Small intestine (tissue), 7 donors: Measurements from ENCODE around the gene GPC3. TPM values are rescaled to one million over a fixed set of nuclear protein-coding genes. Genes with fewer than 3 reads are reported as not detected.

Source experiments
- DNase-seq, 2 donors: peaks; one replicate each; pipeline versions ENCODE4 v3.0.0 to v3.0.0-alpha.2; 2013
- FAIRE-seq: peaks from 2 replicates; lab custom pipeline; 2012; peaks lifted over from hg19 to GRCh38; lab: Jason Lieb, UNC
- H3K27ac ChIP-seq, 3 donors: one replicate each; pipeline ENCODE4 v1.5.1; 2013; ENCODE audit warnings: low read length in 2 of 3, mild to moderate bottlenecking in 2 of 3, control low read depth in 1 of 3, inconsistent platforms in 1 of 3, low read depth in 1 of 3, moderate library complexity in 1 of 3
- H3K27me3 ChIP-seq, 3 donors: one replicate each; pipeline ENCODE4 v1.6.1; 2013; ENCODE audit warnings: low read length in 3 of 3, inconsistent platforms in 1 of 3; ENCODE audit not compliant: control insufficient read depth in 3 of 3, insufficient read depth in 3 of 3
- H3K36me3 ChIP-seq, 3 donors: one replicate each; pipeline ENCODE4 v1.6.1; 2013; ENCODE audit warnings: low read length in 3 of 3, inconsistent platforms in 1 of 3, low read depth in 1 of 3, mild to moderate bottlenecking in 1 of 3, moderate library complexity in 1 of 3; ENCODE audit not compliant: control insufficient read depth in 3 of 3, insufficient read depth in 2 of 3
- H3K4me1 ChIP-seq, 3 donors: one replicate each; pipeline ENCODE4 v1.6.1; 2013; ENCODE audit warnings: low read length in 2 of 3, inconsistent platforms in 1 of 3, low read depth in 1 of 3, mild to moderate bottlenecking in 1 of 3, moderate library complexity in 1 of 3; ENCODE audit not compliant: control insufficient read depth in 3 of 3, insufficient read depth in 2 of 3
- H3K4me3 ChIP-seq, 3 donors: one replicate each; pipeline ENCODE4 v1.5.1; 2013; ENCODE audit warnings: low read length in 3 of 3, control low read depth in 1 of 3, inconsistent platforms in 1 of 3, low read depth in 1 of 3, mild to moderate bottlenecking in 1 of 3, moderate library complexity in 1 of 3
- H3K9me3 ChIP-seq, 2 donors: one replicate each; pipeline ENCODE4 v1.6.1; 2013; ENCODE audit warnings: low read depth in 1 of 2, low read length in 1 of 2; ENCODE audit not compliant: control insufficient read depth in 2 of 2, insufficient read depth in 1 of 2
- WGBS, 3 donors: extraction: QIAGEN DNeasy Blood & Tissue Kit; methylation state at CpG; one replicate each; pipeline ENCODE4 v1.1.7; 2013; 5-methylcytosine and 5-hydroxymethylcytosine counted together
- polyA plus RNA-seq, 4 donors: library from polyadenylated mRNA; stranded (reverse) in 3 of 4; unstranded in 1 of 4; fragments of 200-250 nt in 3 of 4; fragments of 120-200 nt in 1 of 4; gene quantifications; one replicate each; pipeline versions ENCODE4 v1.2.1 to v1.2.3, GENCODE V29; 2013
- donor health status: healthy with polysubstance abuse.
- donor health status: control.
- donor health status: control.
- donor health status: Bipolar disorder and iron deficiency.
- donor health status: healthy.

Gene GPC3
- polyA plus RNA-seq, 4 donors, result 14.3 to 186 TPM; not detected in 2

- Histone ChIP-seq H3K27ac (no peak overlapping the region), H3K27me3 (no peaks in the 10 kb centered on the region), H3K36me3 (no peaks in the 10 kb centered on the region), H3K9me3 (no peaks in the 10 kb centered on the region), H3K4me3 (no peak overlapping the region), H3K4me1 (no peaks in the 10 kb centered on the region)
- no peak for FAIRE-seq
- DNase-seq, result no peak
- WGBS, 3 donors, result 76 to 89% (median 83%) methylated on average over 6 of the region's 6 CpGs
These were observed 137.9 kb downstream of the GPC3 start for GRCh38 chrX:133847340-133847994.

GRCh38 chrX:133846311-133846710 lies 139.1 kb downstream of the GPC3 start:
- FAIRE-seq, result no peak
- no peak for DNase-seq
- 49 to 55% (median 51%) methylated on average over 2 of the region's 2 CpGs for WGBS, 3 donors

GRCh38 chrX:133840415-133840814 lies 145.0 kb downstream of the GPC3 start:
- Histone ChIP-seq H3K4me3 (no peak overlapping the region), H3K27ac (no peak overlapping the region), H3K27me3 (no peaks in the 10 kb centered on the region), H3K36me3 (no peaks in the 10 kb centered on the region), H3K9me3 (no peaks in the 10 kb centered on the region), H3K4me1 (peaks cover 0 to 5% (median 0%) of the 10 kb centered on the region in 3 donors)
- FAIRE-seq (peak; percentile 10), DNase-seq (no peak)
- 92 to 97% (median 96%) methylated on average over 2 of the region's 2 CpGs for WGBS, 3 donors

More at GRCh38 chrX:133846311-133846710, 139.1 kb downstream of the GPC3 start:
- Histone ChIP-seq H3K9me3 (no peaks in the 10 kb centered on the region), H3K36me3 (no peaks in the 10 kb centered on the region), H3K27me3 (no peaks in the 10 kb centered on the region), H3K27ac (no peak overlapping the region), H3K4me3 (no peak overlapping the region), H3K4me1 (no peaks in the 10 kb centered on the region)

- DNase-seq (peak; percentile 16 to 52), FAIRE-seq (no peak)
- no peaks in the 10 kb centered on the region for H3K27me3 ChIP-seq
- no peaks in the 10 kb centered on the region for H3K9me3 ChIP-seq
- no peak overlapping the region for H3K27ac ChIP-seq
- no peak overlapping the region for H3K4me3 ChIP-seq
- WGBS, 3 donors, result 39 to 54% (median 39%) methylated on average over 5 of the region's 5 CpGs
- H3K36me3 ChIP-seq, result no peaks in the 10 kb centered on the region
- H3K4me1 ChIP-seq, result peaks cover 0 to 5% (median 0%) of the 10 kb centered on the region in 3 donors
These were observed 146.4 kb downstream of the GPC3 start for GRCh38 chrX:133838761-133839676.

- no peaks in the 10 kb centered on the region for H3K9me3 ChIP-seq
- no peaks in the 10 kb centered on the region for H3K27me3 ChIP-seq
- DNase-seq (no peak), FAIRE-seq (no peak)
- no peaks in the 10 kb centered on the region for H3K36me3 ChIP-seq
- no peak overlapping the region for H3K27ac ChIP-seq
- peaks cover 0 to 5% (median 0%) of the 10 kb centered on the region in 3 donors for H3K4me1 ChIP-seq
- WGBS, 3 donors, result 41 to 62% (median 62%) methylated on average over 2 of the region's 2 CpGs
- no peak overlapping the region for H3K4me3 ChIP-seq
These were observed 148.3 kb downstream of the GPC3 start for GRCh38 chrX:133837091-133837490.

- no peaks in the 10 kb centered on the region for H3K36me3 ChIP-seq
- FAIRE-seq (no peak), DNase-seq (no peak)
- no peaks in the 10 kb centered on the region for H3K9me3 ChIP-seq
- no peak overlapping the region for H3K4me3 ChIP-seq
- peaks cover 0 to 5% (median 0%) of the 10 kb centered on the region in 3 donors for H3K4me1 ChIP-seq
- 75 to 80% (median 79%) methylated on average over 3 of the region's 3 CpGs for WGBS, 3 donors
- H3K27me3 ChIP-seq, result no peaks in the 10 kb centered on the region
- no peak overlapping the region for H3K27ac ChIP-seq
These were observed 148.8 kb downstream of the GPC3 start for GRCh38 chrX:133836561-133836960.

- no peaks in the 10 kb centered on the region for H3K36me3 ChIP-seq
- WGBS, 3 donors, result 42 to 76% (median 68%) methylated on average over 1 of the region's 1 CpG
These were observed 150.6 kb downstream of the GPC3 start for GRCh38 chrX:133834771-133835170.

GRCh38 chrX:133819546-133819945 lies 165.8 kb downstream of the GPC3 start:
- H3K4me1 ChIP-seq, result no peaks in the 10 kb centered on the region
- no peaks in the 10 kb centered on the region for H3K36me3 ChIP-seq
- H3K9me3 ChIP-seq, result no peaks in the 10 kb centered on the region
- no peak overlapping the region for H3K27ac ChIP-seq
- peak in 1 of 2 donors; percentile 34 for DNase-seq
- no peak overlapping the region for H3K4me3 ChIP-seq
- FAIRE-seq, result no peak
- H3K27me3 ChIP-seq, result no peaks in the 10 kb centered on the region

More at GRCh38 chrX:133834771-133835170, 150.6 kb downstream of the GPC3 start:
- Histone ChIP-seq H3K9me3 (no peaks in the 10 kb centered on the region), H3K27ac (no peak overlapping the region), H3K4me1 (peaks cover 0 to 5% (median 0%) of the 10 kb centered on the region in 3 donors), H3K4me3 (no peak overlapping the region), H3K27me3 (no peaks in the 10 kb centered on the region)
- no peak for FAIRE-seq
- no peak for DNase-seq
